Suppressor macrophage treated with lipopolysaccharide for 1 hour (primary cell): ENCODE data around the gene GALNT3.

Experiments used
- DNase-seq, 3 donors: peaks; one replicate each; pipeline ENCODE4 v3.0.0-alpha.2; 2020 to 2022

GALNT3 gene

GRCh38 chr2:165795011-165795410 is 964 bp upstream of the GALNT3 start:
- peak in 2 of 3 donors; percentile 3 to 16 for DNase-seq

DNA sequence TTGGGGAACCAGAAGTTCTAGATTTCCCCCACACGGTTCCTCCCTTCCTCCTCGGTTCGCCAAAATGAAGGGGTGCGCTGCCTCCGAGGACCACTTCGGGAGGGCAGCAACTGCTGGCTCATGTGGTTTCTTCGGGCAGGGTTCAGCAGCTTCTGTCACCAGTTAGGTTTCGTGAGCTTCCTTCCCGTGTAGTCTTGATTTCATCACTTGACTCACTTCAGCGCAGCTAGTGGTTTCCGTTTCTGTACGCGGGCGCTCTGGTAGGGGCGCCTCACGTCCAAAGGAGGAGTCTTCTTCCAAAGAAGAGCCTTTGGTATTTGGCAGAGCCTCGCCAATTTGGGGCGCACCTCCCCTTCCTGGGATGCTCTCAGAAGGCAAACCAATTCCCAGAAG is 485 bp upstream of the GALNT3 start:
- DNase-seq: peak; percentile 78 to 84 (median 82)

DNA sequence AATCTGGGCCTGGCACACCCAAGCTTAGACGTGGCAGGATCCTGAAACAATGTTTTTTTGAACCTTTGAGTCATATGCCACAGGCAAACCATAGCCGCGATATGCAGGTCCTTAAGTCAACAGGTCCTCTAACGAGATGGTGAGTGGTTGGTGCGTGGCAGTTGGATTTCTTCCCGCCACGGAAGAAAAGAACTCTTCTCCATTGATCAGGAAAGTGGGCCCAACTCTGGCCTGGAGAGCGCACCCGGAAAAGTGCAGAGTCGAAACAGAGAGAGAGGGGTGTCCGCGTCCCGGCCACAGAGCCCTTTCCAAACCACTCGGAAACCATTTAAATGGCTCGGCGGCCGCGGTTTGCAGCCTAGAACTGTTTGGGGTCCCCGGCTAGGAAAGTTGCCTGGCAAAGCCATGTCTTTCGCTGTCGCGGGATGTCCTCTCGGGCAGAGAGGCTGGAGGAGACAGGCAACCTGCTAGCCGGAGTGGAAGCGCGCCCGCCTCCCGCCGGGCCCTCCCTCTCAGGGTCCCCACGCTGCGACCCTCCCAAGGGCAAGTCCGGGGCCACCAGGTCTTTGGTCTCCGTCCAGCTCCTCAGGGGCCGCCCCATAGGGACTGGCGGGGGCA is 777 bp downstream of the GALNT3 start:
- DNase-seq: peak; percentile 34 to 36 (median 34)

- no peak for DNase-seq
Observed at GRCh38 chr2:165792104-165792454, 2.0 kb downstream of the GALNT3 start.

DNA sequence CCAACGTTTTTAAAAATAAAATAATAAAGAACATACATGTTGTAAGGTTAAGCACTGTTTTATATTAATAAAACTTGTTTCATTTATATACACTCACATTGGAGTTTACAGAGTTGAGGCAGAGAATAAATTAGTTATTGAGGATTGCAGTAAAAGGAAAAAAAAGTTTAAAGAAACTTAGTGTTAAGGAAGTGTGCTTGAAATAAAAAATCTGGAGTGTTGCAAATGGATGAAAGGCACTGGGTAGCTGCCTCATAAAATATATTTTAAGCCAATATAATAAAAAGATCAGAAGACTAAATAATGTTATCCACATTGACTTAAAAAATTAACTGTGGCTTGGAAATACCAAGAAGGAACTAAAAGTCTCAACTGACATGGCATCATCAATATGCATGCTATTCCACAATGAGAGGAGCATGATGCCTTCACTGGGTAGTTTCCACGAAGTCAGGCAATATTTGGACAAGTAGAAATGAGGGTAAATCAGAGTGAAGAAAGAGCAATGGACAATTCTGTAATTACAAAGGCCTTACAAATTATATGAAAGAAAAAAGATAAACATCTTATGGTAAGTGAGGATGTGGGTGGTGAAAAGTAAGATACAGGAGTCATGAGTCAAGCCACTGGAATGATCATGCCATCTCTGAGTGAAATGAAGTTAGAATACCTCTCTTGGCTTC is 2.5 kb downstream of the GALNT3 start:
- peak; percentile 55 to 77 (median 74) for DNase-seq

- no peak for DNase-seq
Observed at GRCh38 chr2:165790466-165790865, 3.6 kb downstream of the GALNT3 start.

DNA sequence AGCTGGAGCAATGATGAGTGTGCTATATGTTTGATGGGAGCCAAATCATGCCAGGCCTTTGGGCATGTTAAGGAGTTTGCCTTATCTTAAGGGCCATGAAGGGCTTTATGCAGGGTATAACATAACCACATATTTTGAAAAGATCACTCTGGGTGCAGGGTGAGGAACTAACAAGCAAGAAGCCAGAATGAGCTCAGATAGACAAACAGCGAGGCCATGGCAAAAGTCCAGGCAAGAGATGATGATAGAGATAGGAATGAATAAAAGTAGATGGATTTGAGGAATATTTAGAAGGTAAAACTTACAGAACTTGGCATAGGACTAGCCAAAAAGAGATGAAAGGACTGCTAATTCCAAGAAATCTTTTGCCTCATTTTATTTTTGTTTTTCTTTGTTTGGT is 6.7 kb downstream of the GALNT3 start:
- DNase-seq: no peak

DNA sequence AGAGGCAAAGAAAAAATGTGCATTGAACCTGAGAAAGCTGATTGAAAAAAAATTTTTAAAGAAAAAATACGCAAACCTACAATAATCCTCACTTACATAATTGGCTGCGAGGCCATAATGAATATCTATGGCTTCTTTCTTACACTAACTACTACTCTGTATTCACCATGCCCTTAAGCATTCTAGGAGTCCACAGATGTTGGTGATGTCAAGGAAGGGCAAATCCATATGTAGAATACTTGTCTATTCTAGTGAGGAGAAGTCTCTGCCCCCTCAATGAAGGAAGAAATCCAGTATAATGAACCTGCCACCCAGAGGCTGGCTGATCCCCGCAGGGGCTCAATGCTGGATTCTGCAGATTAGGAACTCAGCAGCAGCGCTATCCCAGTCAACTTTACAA is 14.3 kb downstream of the GALNT3 start:
- no peak for DNase-seq

DNA sequence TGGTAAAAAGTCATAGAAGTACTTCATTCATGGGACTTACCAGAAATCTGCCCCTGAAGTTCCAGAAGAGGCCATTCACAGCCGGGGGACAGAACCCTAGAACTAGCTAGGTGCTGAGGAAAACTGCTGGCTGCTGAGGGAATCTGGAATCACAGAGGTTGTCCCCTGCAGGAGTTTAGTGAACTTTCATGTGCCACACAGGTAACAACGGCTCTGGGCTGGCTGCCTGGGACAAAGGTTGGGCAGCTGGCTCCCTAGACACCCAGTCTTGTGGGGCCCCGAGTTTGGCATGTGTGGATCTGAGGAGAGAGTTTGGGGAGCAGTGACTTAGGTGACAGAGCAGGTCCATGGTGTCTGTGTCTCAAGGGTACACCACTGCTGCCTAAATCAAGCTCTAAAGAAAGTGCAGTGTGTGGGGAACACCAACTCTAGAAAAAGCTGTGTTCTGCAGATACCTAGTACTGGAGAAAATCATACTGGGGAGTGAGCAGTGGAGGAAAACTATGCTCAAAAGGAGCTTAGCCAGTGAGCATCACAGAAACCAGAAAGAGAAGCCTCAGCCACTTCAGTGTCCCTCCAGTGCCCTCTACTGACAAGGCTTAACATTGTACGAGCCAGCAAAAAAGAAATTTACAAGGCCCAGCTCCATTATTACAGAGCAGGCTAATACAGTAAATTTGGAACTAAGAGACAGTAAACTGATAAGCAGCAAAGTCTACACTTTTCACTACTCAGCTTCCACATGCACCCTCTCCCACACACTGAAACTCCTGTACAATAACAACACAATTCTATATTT is 15.2 kb downstream of the GALNT3 start:
- peak; percentile 5 to 32 (median 11) for DNase-seq

DNA sequence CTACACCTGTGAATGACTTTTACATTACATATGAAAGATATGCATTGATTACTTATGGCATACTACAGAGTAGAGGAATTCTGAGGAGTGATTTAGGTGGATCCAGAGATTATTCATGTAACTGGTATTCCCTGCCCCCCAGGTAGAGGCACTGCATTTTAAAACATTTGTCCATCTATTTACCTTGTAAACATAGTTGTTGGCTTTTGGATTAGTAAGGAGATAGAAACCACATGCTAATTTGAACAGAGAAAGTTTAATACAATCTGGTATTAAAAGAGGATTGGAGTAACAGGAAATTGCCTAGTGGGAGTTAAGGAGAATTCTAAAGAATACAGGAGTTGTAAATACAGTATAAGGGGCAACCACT is 15.9 kb downstream of the GALNT3 start:
- DNase-seq: no peak

GRCh38 chr2:165777522-165778186 is 16.4 kb downstream of the GALNT3 start:
- DNase-seq: no peak

DNA sequence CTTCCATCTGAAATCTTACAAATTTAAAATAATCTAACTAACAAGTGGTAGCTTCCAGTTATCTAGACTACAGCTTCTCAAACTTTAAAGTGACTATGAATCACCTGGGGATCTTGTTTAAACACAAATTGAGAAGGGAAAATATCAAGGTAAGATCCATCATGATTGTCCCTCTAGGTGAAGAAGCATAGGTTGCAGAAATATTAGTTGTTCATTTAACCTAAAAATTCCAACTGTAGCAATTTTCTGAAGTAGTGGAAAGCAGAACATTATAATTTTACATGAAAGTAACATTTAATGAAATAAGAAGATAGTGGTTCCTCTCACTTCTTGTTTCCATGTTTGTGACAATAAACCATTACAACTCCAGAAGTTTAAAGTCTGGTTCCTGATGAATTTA is 17.3 kb downstream of the GALNT3 start:
- DNase-seq: no peak

GRCh38 chr2:165776013-165776412 is 18.0 kb downstream of the GALNT3 start:
- no peak for DNase-seq

DNA sequence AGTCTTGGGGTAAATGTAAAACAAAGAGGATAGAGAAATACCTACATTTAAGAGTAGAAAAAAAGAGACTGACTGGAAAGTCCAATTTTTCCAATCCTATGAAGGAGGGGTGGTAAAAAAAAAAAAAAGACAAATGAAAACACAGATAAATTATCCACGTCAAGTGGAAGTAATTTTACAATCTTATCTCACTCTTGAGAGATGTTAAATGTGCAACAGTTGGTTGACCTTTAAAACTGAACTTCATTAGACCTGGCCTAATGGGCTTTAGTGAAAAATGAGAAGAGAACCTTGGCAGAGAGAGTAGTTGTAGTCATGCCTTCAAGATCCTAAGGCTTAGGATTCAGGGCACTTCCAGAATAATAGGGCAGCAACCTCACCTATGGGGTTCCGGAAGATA is 20.4 kb downstream of the GALNT3 start:
- no peak for DNase-seq

DNA sequence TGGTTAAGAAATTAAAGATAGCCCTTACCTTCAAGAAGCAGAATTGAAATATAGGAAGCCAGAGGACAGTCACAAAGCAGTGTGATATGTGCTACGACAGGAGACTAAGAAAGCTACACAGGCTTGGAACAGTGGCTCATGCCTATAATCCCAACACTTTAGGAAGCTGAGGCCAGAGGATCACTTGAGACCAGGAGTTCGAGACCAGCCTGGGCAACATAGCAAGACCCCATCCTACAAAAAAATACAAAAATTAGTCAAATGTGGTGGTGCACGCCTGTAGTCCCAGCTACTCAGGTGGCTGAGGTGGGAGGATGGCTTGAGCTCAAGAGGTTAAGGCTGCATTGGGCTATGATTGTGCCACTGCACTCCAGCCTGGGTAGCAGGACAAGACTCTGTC is 21.9 kb downstream of the GALNT3 start:
- no peak for DNase-seq

DNA sequence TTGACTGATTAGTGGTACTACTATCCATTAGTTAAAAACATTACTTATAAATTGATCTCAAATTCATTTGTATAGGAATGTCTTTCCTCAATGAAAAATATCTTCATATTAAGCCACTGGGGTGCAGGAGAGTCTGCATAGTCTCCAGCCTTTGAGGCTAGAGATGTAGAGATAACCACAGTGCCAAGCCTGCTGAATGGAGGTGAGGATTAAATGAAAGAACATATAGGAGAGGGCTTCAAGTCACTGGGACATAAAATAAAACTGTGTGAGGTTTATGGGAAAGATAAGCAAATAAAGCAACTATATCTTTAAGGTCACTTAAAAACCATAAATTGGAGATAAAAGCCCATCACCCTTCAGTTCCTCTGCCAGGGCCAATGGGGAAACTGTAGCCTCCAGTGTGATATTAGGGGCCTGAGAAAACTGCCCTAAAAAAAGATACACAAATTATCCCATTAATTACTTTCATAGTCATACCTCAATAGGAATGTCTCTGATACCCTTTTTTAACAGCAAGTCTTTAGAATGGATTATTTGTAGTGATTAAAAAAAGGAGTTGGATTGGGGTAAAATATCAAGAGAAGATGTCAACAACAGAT is 27.6 kb downstream of the GALNT3 start:
- DNase-seq: no peak

DNA sequence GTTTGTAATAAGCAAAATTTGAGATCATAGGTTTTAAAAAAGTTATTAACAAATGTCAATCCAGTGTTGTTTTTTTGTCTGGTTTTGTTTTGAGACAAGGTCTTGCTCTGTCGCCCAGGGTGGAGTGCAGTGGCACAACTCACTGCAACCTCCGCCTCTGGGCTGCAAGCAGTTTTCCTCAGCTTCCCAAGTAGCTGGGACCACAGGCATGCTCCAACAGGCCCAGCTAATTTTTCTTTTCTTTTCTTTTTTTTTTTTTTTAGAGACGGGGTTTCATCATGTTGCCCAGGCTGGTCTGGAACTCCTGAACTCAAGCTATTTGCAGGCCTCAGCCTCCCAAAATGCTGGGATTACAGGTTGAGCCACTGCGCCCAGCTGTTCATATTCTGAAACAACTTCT is 31.3 kb downstream of the GALNT3 start:
- DNase-seq: no peak

DNA sequence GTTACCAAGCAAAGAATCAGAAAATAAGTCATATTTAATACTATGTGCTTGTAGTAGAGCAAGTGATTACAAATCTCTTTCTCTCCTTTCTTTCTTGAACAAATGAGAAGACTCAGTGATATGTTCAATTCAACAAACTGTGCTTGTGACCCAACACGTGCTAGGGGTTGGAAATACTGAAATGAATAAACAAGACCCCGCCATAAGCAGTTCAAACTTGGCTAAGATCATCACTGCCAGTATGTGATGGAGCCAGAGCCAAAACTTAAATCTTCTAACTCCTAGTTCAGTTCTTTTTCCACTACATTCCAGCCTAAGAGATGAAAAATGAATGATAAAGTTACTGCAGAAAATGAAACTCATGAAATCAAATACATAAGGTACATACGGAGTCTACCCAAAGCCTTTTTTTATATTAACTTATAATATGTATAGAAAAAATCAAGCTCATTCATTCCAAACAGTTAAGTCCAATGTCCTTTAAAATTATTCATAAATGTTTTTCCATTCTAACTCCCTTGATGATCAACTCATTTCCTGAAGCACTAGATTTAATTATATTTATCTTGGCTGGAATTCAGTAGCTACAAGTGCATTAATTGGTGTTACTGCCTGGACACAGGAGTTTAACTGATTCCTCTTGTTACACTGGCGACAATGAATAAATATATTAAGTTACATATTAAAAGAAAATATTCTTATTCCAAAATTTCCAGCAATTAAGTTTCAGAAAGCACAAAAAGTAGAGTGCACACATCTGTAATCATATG is 36.0 kb downstream of the GALNT3 start:
- DNase-seq: no peak

DNA sequence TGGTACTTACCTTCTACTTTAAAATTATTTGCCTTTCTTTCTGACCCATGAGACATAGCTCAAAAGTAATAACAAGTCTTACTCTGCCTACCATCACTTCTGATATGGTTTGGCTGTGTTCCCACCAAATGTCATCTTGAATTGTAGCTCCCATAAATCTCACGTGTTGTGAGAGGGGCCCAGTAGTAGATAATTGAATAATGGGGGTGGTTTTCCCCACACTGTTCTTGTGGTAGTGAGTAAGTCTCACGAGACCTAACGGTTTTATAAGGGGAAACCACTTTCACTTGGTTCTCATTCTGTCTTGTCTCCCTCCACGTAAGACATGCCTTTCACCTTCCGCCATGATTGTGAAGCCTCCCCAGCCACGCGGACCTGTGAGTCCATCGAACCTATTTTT is 47.5 kb downstream of the GALNT3 start:
- DNase-seq: no peak

GRCh38 chr2:165745916-165746315 is 48.1 kb downstream of the GALNT3 start:
- DNase-seq: no peak

GRCh38 chr2:165743442-165743841 is 50.6 kb downstream of the GALNT3 start:
- DNase-seq: peak; percentile 44 to 69 (median 67)

GRCh38 chr2:165725421-165725820 is 68.6 kb downstream of the GALNT3 start:
- peak; percentile 27 to 71 (median 57) for DNase-seq
